SK-N-SH (cell line): ENCODE results near the gene MECP2. TPM values are rescaled to one million over a fixed set of nuclear protein-coding genes. Genes with fewer than 3 reads are reported as not detected.

Experiments used
- CTCF ChIA-PET: fragments of 300-600, 350-600 bp; formaldehyde crosslinking; extraction: SDS; loops from one replicate; lab custom pipeline; 2021; lab: Yijun Ruan, JAX
- POLR2A ChIA-PET: fragments of 350-600 bp; sonication (Branson Sonifier 250); formaldehyde crosslinking; extraction: SDS; loops from one replicate; lab custom pipeline; 2020; ENCODE audit warnings: antibody characterized with exemption, inconsistent platforms; lab: Yijun Ruan, JAX
- DNase-seq: peaks from one replicate; pipeline ENCODE4 v3.0.0; 2012
- H2AFZ ChIP-seq: fragments of 200-600 bp; sonication (generic); 2 replicates; pipeline ENCODE4 v1.8.1; 2016; ENCODE audit warnings: antibody characterized with exemption, mild to moderate bottlenecking, low read depth
- H3F3A ChIP-seq: fragments of 200-600 bp; sonication (generic); replicated peaks from 2 replicates; pipeline ENCODE3; 2016; ENCODE audit warnings: antibody characterized with exemption, mild to moderate bottlenecking; ENCODE audit not compliant: insufficient read depth
- H3K27ac ChIP-seq, 2 experiments: fragments of 200-500 bp in 1 of 2; fragments of 200-600 bp in 1 of 2; sonication (Bioruptor generic) in 1 of 2; sonication (generic), shearing (Covaris generic) in 1 of 2; 2 replicates each; pipeline versions ENCODE4 v1.5.1 to v1.6.1; 2014 to 2016; ENCODE audit warnings: low read depth in 2 of 2, inconsistent platforms in 1 of 2, low read length in 1 of 2, mild to moderate bottlenecking in 1 of 2, mixed read lengths in 1 of 2
- H3K27me3 ChIP-seq: fragments of 200-600 bp; sonication (generic), shearing (Covaris generic); 2 replicates; pipeline ENCODE4 v1.6.1; 2016; ENCODE audit warnings: mixed run types; ENCODE audit not compliant: insufficient read depth
- H3K36me3 ChIP-seq, 2 experiments: fragments of 200-500 bp in 1 of 2; fragments of 200-600 bp in 1 of 2; sonication (Bioruptor generic) in 1 of 2; sonication (generic) in 1 of 2; replicated peaks in 1 of 2; 2 replicates each; pipeline versions ENCODE3 to v1.5.1; 2014 to 2016; ENCODE audit warnings: low read length in 1 of 2, mild to moderate bottlenecking in 1 of 2; ENCODE audit not compliant: insufficient read depth in 2 of 2, control insufficient read depth in 1 of 2
- H3K4me1 ChIP-seq, 2 experiments: fragments of 200-500 bp in 1 of 2; fragments of 200-600 bp in 1 of 2; sonication (Bioruptor generic) in 1 of 2; sonication (generic), shearing (Covaris generic) in 1 of 2; 2 replicates each; pipeline versions ENCODE4 v1.5.1 to v1.6.1; 2014 to 2016; ENCODE audit warnings: low read depth in 1 of 2, low read length in 1 of 2, mixed run types in 1 of 2; ENCODE audit not compliant: insufficient read depth in 2 of 2, control insufficient read depth in 1 of 2
- H3K4me2 ChIP-seq: fragments of 200-600 bp; sonication (generic), shearing (Covaris generic); 2 replicates; pipeline ENCODE4 v1.6.1; 2017; ENCODE audit warnings: mixed run types
- H3K4me3 ChIP-seq, 2 experiments: fragments of 200-500 bp in 1 of 2; fragments of 200-600 bp in 1 of 2; sonication (Bioruptor generic) in 1 of 2; sonication (generic), shearing (Covaris generic) in 1 of 2; 2 replicates each; pipeline versions ENCODE4 v1.5.1 to v1.8.1; 2014 to 2016; ENCODE audit warnings: low read depth in 2 of 2, inconsistent platforms in 1 of 2, low read length in 1 of 2, mild to moderate bottlenecking in 1 of 2, mixed read lengths in 1 of 2, moderate library complexity in 1 of 2
- H3K79me2 ChIP-seq: fragments of 200-600 bp; sonication (generic); 2 replicates; pipeline ENCODE4 v1.8.1; 2017; ENCODE audit warnings: mild to moderate bottlenecking; ENCODE audit not compliant: insufficient read depth
- H3K9ac ChIP-seq: fragments of 200-600 bp; sonication (generic); 2 replicates; pipeline ENCODE4 v1.6.1; 2017; ENCODE audit warnings: mixed run types
- H3K9me2 ChIP-seq: fragments of 200-600 bp; sonication (generic); 2 replicates; pipeline ENCODE4 v1.6.1; 2017; ENCODE audit warnings: mixed run types
- H3K9me3 ChIP-seq: fragments of 200-600 bp; sonication (generic); 2 replicates; pipeline ENCODE4 v1.6.1; 2017; ENCODE audit warnings: mixed run types, mild to moderate bottlenecking, moderate library complexity
- H4K20me1 ChIP-seq: fragments of 200-600 bp; sonication (generic); 2 replicates; pipeline ENCODE4 v1.6.1; 2017; ENCODE audit warnings: mild to moderate bottlenecking, mixed run types; ENCODE audit not compliant: insufficient read depth
- CHD2 ChIP-seq: fragments of 150-350 bp; IDR thresholded peaks from 2 replicates; pipeline ENCODE4 v1.6.1; 2018; ENCODE audit warnings: low read length; ENCODE audit not compliant: partially characterized antibody
- ELF1 ChIP-seq: IDR thresholded peaks from 2 replicates; pipeline ENCODE4 v1.4.0; 2012
- EP300 ChIP-seq, 2 experiments: IDR thresholded peaks; 2 replicates each; pipeline versions ENCODE4 v1.4.0 to v1.6.1; 2012; ENCODE audit warnings: borderline replicate concordance in 1 of 2, low read depth in 1 of 2, low read length in 1 of 2
- FOSL2 ChIP-seq: IDR thresholded peaks from 2 replicates; pipeline ENCODE4 v1.4.0; 2012; ENCODE audit warnings: low read depth, mild to moderate bottlenecking, moderate library complexity, borderline replicate concordance
- FOXJ3 ChIP-seq: sonication (generic); formaldehyde crosslinking; IDR thresholded peaks from 2 replicates; pipeline ENCODE4 v1.5.1; 2020; ENCODE audit warnings: mild to moderate bottlenecking, missing genetic modification reagents
- FOXM1 ChIP-seq: IDR thresholded peaks from 2 replicates; pipeline ENCODE4 v1.4.0; 2012; ENCODE audit warnings: low read depth, mild to moderate bottlenecking
- GABPA ChIP-seq: IDR thresholded peaks from 2 replicates; pipeline ENCODE4 v1.4.0; 2012; ENCODE audit warnings: low read depth, mild to moderate bottlenecking
- JUND ChIP-seq: IDR thresholded peaks from 2 replicates; pipeline ENCODE4 v1.4.0; 2012
- NFIC ChIP-seq: IDR thresholded peaks from 2 replicates; pipeline ENCODE4 v1.4.0; 2012; ENCODE audit warnings: borderline replicate concordance
- RAD21 ChIP-seq: IDR thresholded peaks from 2 replicates; pipeline ENCODE4 v1.6.1; 2012; ENCODE audit warnings: mild to moderate bottlenecking, low read length
- RCOR1 ChIP-seq: fragments of 150-350 bp; IDR thresholded peaks from 2 replicates; pipeline ENCODE4 v1.6.1; 2017; ENCODE audit warnings: antibody characterized with exemption, low read length
- RFX5 ChIP-seq: IDR thresholded peaks from 2 replicates; pipeline ENCODE4 v1.6.1; 2012; ENCODE audit warnings: mild to moderate bottlenecking, improper control_type of control experiment, low read length
- SIN3A ChIP-seq: IDR thresholded peaks from 2 replicates; pipeline ENCODE4 v1.6.1; 2012; ENCODE audit warnings: low read depth, mild to moderate bottlenecking, low read length, moderate library complexity, borderline replicate concordance
- WGBS: methylation state at CpG from one replicate; pipeline ENCODE4 v1.1.6; 2017; ENCODE audit warnings: low lambda C conversion rate; 5-methylcytosine and 5-hydroxymethylcytosine counted together
- polyA plus RNA-seq, 3 experiments: library from polyadenylated mRNA; depleted of rRNA; stranded (reverse); fragments of >200 nt; gene quantifications; 2 replicates each; pipeline ENCODE4 v1.2.3, GENCODE V29; 2012
- TF ChIP-seq, protein P1 (sequence below): fragments of 150-350 bp; IDR thresholded peaks from 2 replicates; pipeline ENCODE4 v1.6.1; 2017; ENCODE audit warnings: antibody characterized with exemption, low read length, low read depth, borderline replicate concordance
- TF ChIP-seq, protein P2 (sequence below): IDR thresholded peaks from 2 replicates; pipeline ENCODE4 v1.4.0; 2012; ENCODE audit warnings: low read depth, borderline replicate concordance
- TF ChIP-seq, protein P3 (sequence below): fragments of 200-600 bp; sonication (generic); IDR thresholded peaks from 2 replicates; pipeline ENCODE4 v1.6.1; 2017; ENCODE audit warnings: antibody characterized with exemption, mild to moderate bottlenecking, moderate library complexity
- TF ChIP-seq, protein P4 (sequence below): IDR thresholded peaks from 2 replicates; pipeline ENCODE4 v1.4.0; 2012; ENCODE audit warnings: low read depth

The MECP2 gene
- polyA plus RNA-seq, 1 of the 3 experiments (the other 2 are of a cell fraction) = 8.2 TPM

DNA sequence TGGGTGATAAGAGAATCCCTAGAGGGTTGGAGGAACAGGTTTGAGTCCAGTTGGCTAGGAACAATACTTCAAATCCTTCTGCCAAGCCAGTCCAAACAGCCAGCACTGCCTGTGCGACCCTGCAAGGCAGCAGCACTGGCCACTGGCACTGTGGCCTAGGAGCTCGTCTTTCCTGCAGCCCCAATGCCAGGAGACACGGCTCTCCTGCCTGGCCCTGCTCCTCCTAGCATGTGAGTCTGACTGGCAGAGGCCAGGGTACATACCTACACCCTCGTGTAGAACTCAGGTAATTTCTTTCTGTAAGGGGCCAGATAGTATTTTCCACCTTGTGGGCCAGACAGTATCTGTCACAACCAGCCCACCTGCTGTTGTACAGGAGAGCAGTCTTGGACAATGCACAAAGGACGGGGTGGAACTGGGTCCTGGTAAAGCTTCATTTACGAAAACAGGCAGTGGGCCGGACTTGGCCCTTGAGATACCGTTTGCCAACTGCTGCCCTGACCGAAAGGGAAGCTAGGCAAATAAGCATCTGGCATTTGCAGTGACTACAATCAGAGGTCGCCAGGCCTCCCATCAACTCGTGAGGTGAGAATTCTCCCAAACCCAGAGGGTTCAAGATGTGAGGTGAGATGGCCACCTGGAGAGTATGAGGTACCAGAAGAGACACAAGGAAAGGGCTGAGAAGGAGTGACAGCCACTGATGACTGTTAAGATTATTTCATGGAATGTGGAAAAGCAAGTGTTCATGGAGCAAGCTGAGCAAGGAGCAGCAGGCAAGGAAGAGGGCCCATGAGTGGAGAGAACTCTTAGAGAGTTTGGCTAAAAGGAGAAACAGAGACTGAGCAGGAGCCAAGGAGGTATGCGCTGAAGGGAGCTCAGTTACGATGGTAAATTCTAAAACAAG lies 48.1 kb downstream of the MECP2 start:
- Histone ChIP-seq H3K4me3 (no peak overlapping the region), H3K4me2 (no peak overlapping the region), H3F3A (peaks cover 20% of the 10 kb centered on the region), H3K27ac (no peak overlapping the region), H3K79me2 (peaks cover 63% of the 10 kb centered on the region), H2AFZ (no peak overlapping the region), H3K9ac (no peak overlapping the region), H3K4me1 (peaks cover 13 to 23% of the 10 kb centered on the region in 2 experiments; a peak in 3 of 4 replicates), H3K36me3 (no peaks in the 10 kb centered on the region), H3K9me3 (no peaks in the 10 kb centered on the region), H3K9me2 (no peaks in the 10 kb centered on the region), H4K20me1 (peaks cover 19% of the 10 kb centered on the region; the same call in 1 of the 2 replicates), H3K27me3 (no peaks in the 10 kb centered on the region; the same call in 1 of the 2 replicates)
- ChIA-PET CTCF (interaction anchor here (0.8 to 8.9 kb wide), 6 partner anchors 9 to 103 kb away, joined by 3 to 89 read pairs (median 4); no protein-coding TSS in a partner anchor), POLR2A (no interaction called here)
- TF ChIP-seq RFX5 = no peak
- no peak for TF ChIP-seq FOXJ3
- no peak for TF ChIP-seq FOXM1
- TF ChIP-seq FOSL2 = no peak
- TF ChIP-seq CHD2 = no peak
- no peak for TF ChIP-seq EP300 (IDR thresholded peaks at IDR 0.05; ENCODE audit: borderline replicate concordance in 1 of 2, low read depth in 1 of 2, low read length in 1 of 2)
- no peak for TF ChIP-seq GABPA
- TF ChIP-seq RCOR1 = no peak
- TF ChIP-seq, protein P1, sequence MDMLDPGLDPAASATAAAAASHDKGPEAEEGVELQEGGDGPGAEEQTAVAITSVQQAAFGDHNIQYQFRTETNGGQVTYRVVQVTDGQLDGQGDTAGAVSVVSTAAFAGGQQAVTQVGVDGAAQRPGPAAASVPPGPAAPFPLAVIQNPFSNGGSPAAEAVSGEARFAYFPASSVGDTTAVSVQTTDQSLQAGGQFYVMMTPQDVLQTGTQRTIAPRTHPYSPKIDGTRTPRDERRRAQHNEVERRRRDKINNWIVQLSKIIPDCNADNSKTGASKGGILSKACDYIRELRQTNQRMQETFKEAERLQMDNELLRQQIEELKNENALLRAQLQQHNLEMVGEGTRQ = no peak
- TF ChIP-seq, protein P2, sequence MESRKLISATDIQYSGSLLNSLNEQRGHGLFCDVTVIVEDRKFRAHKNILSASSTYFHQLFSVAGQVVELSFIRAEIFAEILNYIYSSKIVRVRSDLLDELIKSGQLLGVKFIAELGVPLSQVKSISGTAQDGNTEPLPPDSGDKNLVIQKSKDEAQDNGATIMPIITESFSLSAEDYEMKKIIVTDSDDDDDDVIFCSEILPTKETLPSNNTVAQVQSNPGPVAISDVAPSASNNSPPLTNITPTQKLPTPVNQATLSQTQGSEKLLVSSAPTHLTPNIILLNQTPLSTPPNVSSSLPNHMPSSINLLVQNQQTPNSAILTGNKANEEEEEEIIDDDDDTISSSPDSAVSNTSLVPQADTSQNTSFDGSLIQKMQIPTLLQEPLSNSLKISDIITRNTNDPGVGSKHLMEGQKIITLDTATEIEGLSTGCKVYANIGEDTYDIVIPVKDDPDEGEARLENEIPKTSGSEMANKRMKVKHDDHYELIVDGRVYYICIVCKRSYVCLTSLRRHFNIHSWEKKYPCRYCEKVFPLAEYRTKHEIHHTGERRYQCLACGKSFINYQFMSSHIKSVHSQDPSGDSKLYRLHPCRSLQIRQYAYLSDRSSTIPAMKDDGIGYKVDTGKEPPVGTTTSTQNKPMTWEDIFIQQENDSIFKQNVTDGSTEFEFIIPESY = no peak
- DNase-seq = no peak
- WGBS = 47% methylated on average over 12 of the region's 13 CpGs

DNA sequence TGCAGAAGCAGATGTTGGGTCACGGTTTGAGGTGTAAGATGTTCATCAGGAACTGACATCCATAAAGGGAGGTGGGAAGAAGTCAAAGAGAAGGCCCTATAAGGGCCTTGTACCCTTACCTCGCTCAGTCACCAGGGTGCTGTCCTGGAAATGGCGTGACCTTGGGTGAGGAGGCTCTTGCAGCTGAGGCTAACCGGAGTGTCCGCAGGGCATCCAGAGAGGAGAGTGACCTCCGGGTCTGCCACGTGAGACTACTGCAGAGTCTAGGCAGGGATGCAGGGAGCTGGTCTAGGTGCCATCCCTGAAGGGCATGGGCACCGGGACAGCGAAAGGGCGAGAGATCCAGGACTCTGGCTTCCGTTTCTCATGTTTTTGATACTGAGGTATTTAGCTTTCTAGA lies 49.1 kb downstream of the MECP2 start:
- Histone ChIP-seq H3K4me3 (no peak overlapping the region), H3K4me2 (no peak overlapping the region), H3F3A (peaks cover 20% of the 10 kb centered on the region), H3K4me1 (peaks cover 14 to 24% of the 10 kb centered on the region in 2 experiments; a peak in 3 of 4 replicates), H4K20me1 (peaks cover 19% of the 10 kb centered on the region; the same call in 1 of the 2 replicates), H3K9me2 (no peaks in the 10 kb centered on the region), H3K9me3 (no peaks in the 10 kb centered on the region), H2AFZ (no peak overlapping the region), H3K27ac (peak overlapping the region in 1 of 2 experiments; percentile 90; a peak in 1 of 4 replicates), H3K79me2 (peaks cover 65% of the 10 kb centered on the region), H3K36me3 (no peaks in the 10 kb centered on the region), H3K27me3 (no peaks in the 10 kb centered on the region; the same call in 1 of the 2 replicates), H3K9ac (no peak overlapping the region)
- WGBS = 58% methylated on average over 11 of the region's 11 CpGs
- CTCF ChIA-PET = interaction anchor here (1.5 to 8.9 kb wide), 3 partner anchors 19 to 36 kb away, joined by 3 to 89 read pairs (median 7); no protein-coding TSS in a partner anchor
- no peak for DNase-seq
- POLR2A ChIA-PET = no interaction called here
- TF ChIP-seq, protein P3, sequence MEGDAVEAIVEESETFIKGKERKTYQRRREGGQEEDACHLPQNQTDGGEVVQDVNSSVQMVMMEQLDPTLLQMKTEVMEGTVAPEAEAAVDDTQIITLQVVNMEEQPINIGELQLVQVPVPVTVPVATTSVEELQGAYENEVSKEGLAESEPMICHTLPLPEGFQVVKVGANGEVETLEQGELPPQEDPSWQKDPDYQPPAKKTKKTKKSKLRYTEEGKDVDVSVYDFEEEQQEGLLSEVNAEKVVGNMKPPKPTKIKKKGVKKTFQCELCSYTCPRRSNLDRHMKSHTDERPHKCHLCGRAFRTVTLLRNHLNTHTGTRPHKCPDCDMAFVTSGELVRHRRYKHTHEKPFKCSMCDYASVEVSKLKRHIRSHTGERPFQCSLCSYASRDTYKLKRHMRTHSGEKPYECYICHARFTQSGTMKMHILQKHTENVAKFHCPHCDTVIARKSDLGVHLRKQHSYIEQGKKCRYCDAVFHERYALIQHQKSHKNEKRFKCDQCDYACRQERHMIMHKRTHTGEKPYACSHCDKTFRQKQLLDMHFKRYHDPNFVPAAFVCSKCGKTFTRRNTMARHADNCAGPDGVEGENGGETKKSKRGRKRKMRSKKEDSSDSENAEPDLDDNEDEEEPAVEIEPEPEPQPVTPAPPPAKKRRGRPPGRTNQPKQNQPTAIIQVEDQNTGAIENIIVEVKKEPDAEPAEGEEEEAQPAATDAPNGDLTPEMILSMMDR = no peak
- TF ChIP-seq NFIC = no peak
- no peak for TF ChIP-seq CHD2
- TF ChIP-seq JUND = no peak
- TF ChIP-seq FOSL2 = no peak
- no peak for TF ChIP-seq SIN3A
- TF ChIP-seq RAD21 = no peak
- TF ChIP-seq RCOR1 = no peak
- TF ChIP-seq ELF1 = no peak
- TF ChIP-seq, protein P4, sequence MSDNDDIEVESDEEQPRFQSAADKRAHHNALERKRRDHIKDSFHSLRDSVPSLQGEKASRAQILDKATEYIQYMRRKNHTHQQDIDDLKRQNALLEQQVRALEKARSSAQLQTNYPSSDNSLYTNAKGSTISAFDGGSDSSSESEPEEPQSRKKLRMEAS = no peak
